ENCODE results near the gene CSAG3.
"Not testable (repeated sequence)": the region's sequence is repeated elsewhere in the genome, so short reads cannot be mapped to it uniquely, and the experiment has no call there.

Gene CSAG3
- long read RNA-seq, result 0 reads

DNA sequence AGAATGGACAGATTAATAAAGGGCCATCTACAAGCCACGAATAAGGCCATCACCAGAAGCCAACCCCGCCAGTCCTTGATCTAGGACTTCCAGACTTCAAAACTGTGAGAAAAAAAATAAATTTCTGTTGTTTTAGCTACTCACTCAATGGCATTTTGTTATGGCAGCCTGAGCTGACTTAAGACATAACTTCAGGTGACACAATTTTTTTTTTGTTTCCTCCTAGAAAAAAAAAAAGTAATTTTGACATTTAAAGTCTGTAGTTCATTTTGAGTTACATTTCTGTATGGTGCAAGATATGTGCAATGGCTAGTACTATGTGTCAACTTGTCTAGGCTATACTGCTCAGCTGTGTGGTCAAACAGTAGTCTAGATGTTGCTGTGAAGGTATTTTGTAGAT is at the start of gene CSAG3:
CSAG3 (plus strand) TSS at position 301 of the 400 bp plus-strand sequence.
- not testable (repeated sequence) for H3K27me3 ChIP-seq (ENCODE audit: insufficient read depth, poor library complexity, severe bottlenecking); H3K4me3 ChIP-seq (replicated peaks; ENCODE audit: insufficient read depth, low read length); H3K27ac ChIP-seq (replicated peaks); DNase-seq (ENCODE audit: low read depth in 1 of 2, low spot score in 1 of 2)

- H3K4me3 ChIP-seq (replicated peaks; ENCODE audit: insufficient read depth, low read length); H3K27ac ChIP-seq (replicated peaks); H3K27me3 ChIP-seq (ENCODE audit: insufficient read depth, poor library complexity, severe bottlenecking); DNase-seq (ENCODE audit: low read depth in 1 of 2, low spot score in 1 of 2): not testable (repeated sequence)
Measured at GRCh38 chrX:152713195-152713594, 45.8 kb upstream of the CSAG3 start.

- H3K4me3 ChIP-seq (replicated peaks; ENCODE audit: insufficient read depth, low read length); H3K27me3 ChIP-seq (ENCODE audit: insufficient read depth, poor library complexity, severe bottlenecking); H3K27ac ChIP-seq (replicated peaks); DNase-seq (ENCODE audit: low read depth in 1 of 2, low spot score in 1 of 2): not testable (repeated sequence)
Measured at GRCh38 chrX:152713815-152714787, 44.9 kb upstream of the CSAG3 start, which contains the start of gene MAGEA2B. Gene MAGEA2B, plus strand, starts transcription at chrX:152714628. Its CDS starts 2,479 bp downstream, at chrX:152717107.

DNA sequence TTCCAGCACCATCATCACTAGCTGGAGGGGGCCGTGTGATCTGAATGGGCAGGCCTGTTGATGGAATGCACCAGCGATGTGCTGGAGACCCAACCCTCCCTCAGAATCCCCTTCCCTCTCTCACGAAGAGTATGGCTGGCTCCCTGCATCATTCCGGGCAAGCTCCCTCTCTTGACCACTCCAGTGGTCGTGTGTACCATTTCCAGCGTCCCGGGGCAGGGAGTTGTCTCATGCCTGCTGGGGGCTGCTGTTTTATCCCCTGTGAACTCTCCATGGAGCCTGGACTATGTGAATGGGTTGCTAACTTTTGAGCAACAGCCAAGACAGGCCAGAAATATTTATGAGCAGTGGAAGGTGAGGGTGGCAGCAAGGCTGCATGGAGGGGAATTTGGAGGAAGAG is 33.6 kb upstream of the CSAG3 start:
- TF ChIP-seq POLR2AphosphoS5 (IDR thresholded peaks at IDR 0.05; ENCODE audit: low read depth) (no peak), SPI1 (IDR thresholded peaks at IDR 0.05; ENCODE audit: borderline replicate concordance, low read depth) (no peak), GABPA (IDR thresholded peaks at IDR 0.05; ENCODE audit: low read depth) (no peak), CTCF (IDR thresholded peaks at IDR 0.05; ENCODE audit: insufficient read depth, low read length) (no peak)
- TF ChIP-seq, protein P1, sequence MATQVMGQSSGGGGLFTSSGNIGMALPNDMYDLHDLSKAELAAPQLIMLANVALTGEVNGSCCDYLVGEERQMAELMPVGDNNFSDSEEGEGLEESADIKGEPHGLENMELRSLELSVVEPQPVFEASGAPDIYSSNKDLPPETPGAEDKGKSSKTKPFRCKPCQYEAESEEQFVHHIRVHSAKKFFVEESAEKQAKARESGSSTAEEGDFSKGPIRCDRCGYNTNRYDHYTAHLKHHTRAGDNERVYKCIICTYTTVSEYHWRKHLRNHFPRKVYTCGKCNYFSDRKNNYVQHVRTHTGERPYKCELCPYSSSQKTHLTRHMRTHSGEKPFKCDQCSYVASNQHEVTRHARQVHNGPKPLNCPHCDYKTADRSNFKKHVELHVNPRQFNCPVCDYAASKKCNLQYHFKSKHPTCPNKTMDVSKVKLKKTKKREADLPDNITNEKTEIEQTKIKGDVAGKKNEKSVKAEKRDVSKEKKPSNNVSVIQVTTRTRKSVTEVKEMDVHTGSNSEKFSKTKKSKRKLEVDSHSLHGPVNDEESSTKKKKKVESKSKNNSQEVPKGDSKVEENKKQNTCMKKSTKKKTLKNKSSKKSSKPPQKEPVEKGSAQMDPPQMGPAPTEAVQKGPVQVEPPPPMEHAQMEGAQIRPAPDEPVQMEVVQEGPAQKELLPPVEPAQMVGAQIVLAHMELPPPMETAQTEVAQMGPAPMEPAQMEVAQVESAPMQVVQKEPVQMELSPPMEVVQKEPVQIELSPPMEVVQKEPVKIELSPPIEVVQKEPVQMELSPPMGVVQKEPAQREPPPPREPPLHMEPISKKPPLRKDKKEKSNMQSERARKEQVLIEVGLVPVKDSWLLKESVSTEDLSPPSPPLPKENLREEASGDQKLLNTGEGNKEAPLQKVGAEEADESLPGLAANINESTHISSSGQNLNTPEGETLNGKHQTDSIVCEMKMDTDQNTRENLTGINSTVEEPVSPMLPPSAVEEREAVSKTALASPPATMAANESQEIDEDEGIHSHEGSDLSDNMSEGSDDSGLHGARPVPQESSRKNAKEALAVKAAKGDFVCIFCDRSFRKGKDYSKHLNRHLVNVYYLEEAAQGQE (IDR thresholded peaks at IDR 0.05; ENCODE audit: insufficient replicate concordance, low read depth), result no peak
- DNase-seq (ENCODE audit: low read depth in 1 of 2, low spot score in 1 of 2), result no peak

GRCh38 chrX:152733261-152733975 is 25.6 kb upstream of the CSAG3 start, which contains the start of the genes CSAG1 and MAGEA12:
Gene CSAG1, minus strand, starts transcription at chrX:152733721. Its CDS starts 1,261 bp downstream, at chrX:152732460.
Gene MAGEA12, plus strand, starts transcription at chrX:152733757. Its CDS starts 2,405 bp downstream, at chrX:152736162.
- H3K4me3 ChIP-seq (replicated peaks; ENCODE audit: insufficient read depth, low read length), result no peak within 1 kb of the TSS
- TF ChIP-seq, protein P1 (IDR thresholded peaks at IDR 0.05; ENCODE audit: insufficient replicate concordance, low read depth), result no peak
- TF ChIP-seq SPI1 (IDR thresholded peaks at IDR 0.05; ENCODE audit: borderline replicate concordance, low read depth) (no peak), CTCF (IDR thresholded peaks at IDR 0.05; ENCODE audit: insufficient read depth, low read length) (no peak), POLR2AphosphoS5 (IDR thresholded peaks at IDR 0.05; ENCODE audit: low read depth) (no peak), GABPA (IDR thresholded peaks at IDR 0.05; ENCODE audit: low read depth) (no peak)
- H3K27ac ChIP-seq (replicated peaks), result no peak within 1 kb of the TSS
- no peaks in the 10 kb centered on the region for H3K27me3 ChIP-seq (ENCODE audit: insufficient read depth, poor library complexity, severe bottlenecking)
- DNase-seq (ENCODE audit: low read depth in 1 of 2, low spot score in 1 of 2), result no peak

More for the DNA sequence above, 33.6 kb upstream of the CSAG3 start:
- H3K27me3 ChIP-seq (ENCODE audit: insufficient read depth, poor library complexity, severe bottlenecking), result no peaks in the 10 kb centered on the region
- no peak overlapping the region for H3K4me3 ChIP-seq (replicated peaks; ENCODE audit: insufficient read depth, low read length)
- no peak overlapping the region for H3K27ac ChIP-seq (replicated peaks)

GRCh38 chrX:152734143-152734858 is 24.7 kb upstream of the CSAG3 start:
- H3K27me3 ChIP-seq (ENCODE audit: insufficient read depth, poor library complexity, severe bottlenecking); DNase-seq (ENCODE audit: low read depth in 1 of 2, low spot score in 1 of 2); H3K27ac ChIP-seq (replicated peaks); H3K4me3 ChIP-seq (replicated peaks; ENCODE audit: insufficient read depth, low read length): not testable (repeated sequence)
